ENCODE data around the gene BHLHE41.

- TF ChIP-seq CTCF (optimal IDR thresholded peaks at IDR 0.05 in 1 of 3, IDR thresholded peaks at IDR 0.05 in 1 of 3, conservative IDR thresholded peaks at IDR 0.05 in 1 of 3; ENCODE audit: extremely low read depth in 1 of 3, insufficient read depth in 2 of 3, low read length in 3 of 3) = no peak
- no peak for TF ChIP-seq EZH2 (IDR thresholded peaks at IDR 0.05; ENCODE audit: low read length)
Measured at GRCh38 chr12:26134540-26134939, 9.7 kb upstream of the BHLHE41 start.
